T-helper 2 cell treated with Interferon-gamma antibody and Interleukin-4, amounts not matched to agents 5 μg/mL and 100 μg/mL, for 36 hours (primary cell): ENCODE measurements around the gene PFKL.

Source experiments
- DNase-seq: peaks from one replicate; pipeline ENCODE4 v3.0.0; 2021; ENCODE audit warnings: low spot score
- H3K27ac Mint-ChIP-seq: one replicate; pipeline ENCODE4 v1.8.0; 2021; ENCODE audit warnings: mild to moderate bottlenecking, mixed read lengths
- H3K27me3 Mint-ChIP-seq: one replicate; pipeline ENCODE4 v1.8.0; 2021; ENCODE audit warnings: low read depth, mixed read lengths
- H3K36me3 Mint-ChIP-seq: one replicate; pipeline ENCODE4 v1.8.0; 2021; ENCODE audit warnings: low read depth, mixed read lengths
- H3K4me1 Mint-ChIP-seq: one replicate; pipeline ENCODE4 v1.8.0; 2021; ENCODE audit warnings: low read depth, mixed read lengths
- H3K4me3 Mint-ChIP-seq: one replicate; pipeline ENCODE4 v1.8.0; 2022; ENCODE audit warnings: mild to moderate bottlenecking, moderate library complexity, mixed read lengths
- H3K9me3 Mint-ChIP-seq: one replicate; pipeline ENCODE4 v1.8.0; 2021; ENCODE audit warnings: mixed read lengths

PFKL gene

GRCh38 chr21:44299458-44300261 lies at the start of gene PFKL:
Gene PFKL, plus strand, starts transcription at chr21:44300053. Its CDS starts 53 bp downstream, at chr21:44300106.
- H3K4me3 Mint-ChIP-seq = peak within 1 kb of the TSS; percentile 91
- DNase-seq = peak; percentile 78
- peaks cover 42% of the 10 kb centered on the region for H3K4me1 Mint-ChIP-seq
- H3K9me3 Mint-ChIP-seq = no peaks in the 10 kb centered on the region
- peak within 1 kb of the TSS; percentile 92 for H3K27ac Mint-ChIP-seq
- peaks cover 9% of the 10 kb centered on the region for H3K36me3 Mint-ChIP-seq
- H3K27me3 Mint-ChIP-seq = no peaks in the 10 kb centered on the region

GRCh38 chr21:44253832-44254710 lies 45.8 kb upstream of the PFKL start:
- no peak for DNase-seq
- H3K9me3 Mint-ChIP-seq = no peaks in the 10 kb centered on the region
- no peak overlapping the region for H3K4me3 Mint-ChIP-seq
- peaks cover 8% of the 10 kb centered on the region for H3K27me3 Mint-ChIP-seq
- H3K4me1 Mint-ChIP-seq = no peaks in the 10 kb centered on the region
- no peaks in the 10 kb centered on the region for H3K36me3 Mint-ChIP-seq
- H3K27ac Mint-ChIP-seq = no peak overlapping the region

- peaks cover under 1% of the 10 kb centered on the region for H3K4me1 Mint-ChIP-seq
- H3K36me3 Mint-ChIP-seq = no peaks in the 10 kb centered on the region
- H3K4me3 Mint-ChIP-seq = no peak overlapping the region
- no peak overlapping the region for H3K27ac Mint-ChIP-seq
- H3K9me3 Mint-ChIP-seq = no peaks in the 10 kb centered on the region
- no peak for DNase-seq
- peaks cover 12% of the 10 kb centered on the region for H3K27me3 Mint-ChIP-seq
Measured at GRCh38 chr21:44255511-44255981, 44.3 kb upstream of the PFKL start.

- no peak for DNase-seq
- no peak overlapping the region for H3K4me3 Mint-ChIP-seq
- peaks cover 2% of the 10 kb centered on the region for H3K4me1 Mint-ChIP-seq
- H3K27me3 Mint-ChIP-seq = peaks cover 13% of the 10 kb centered on the region
- no peaks in the 10 kb centered on the region for H3K9me3 Mint-ChIP-seq
- no peak overlapping the region for H3K27ac Mint-ChIP-seq
- H3K36me3 Mint-ChIP-seq = no peaks in the 10 kb centered on the region
Measured at GRCh38 chr21:44258056-44258725, 41.7 kb upstream of the PFKL start.

- Mint-ChIP-seq H3K4me1 (peaks cover 2% of the 10 kb centered on the region), H3K27me3 (peaks cover 8% of the 10 kb centered on the region), H3K9me3 (no peaks in the 10 kb centered on the region), H3K27ac (no peak overlapping the region), H3K36me3 (no peaks in the 10 kb centered on the region), H3K4me3 (no peak overlapping the region)
- DNase-seq = no peak
Measured at GRCh38 chr21:44259082-44259705, 40.7 kb upstream of the PFKL start.

GRCh38 chr21:44260066-44260465 lies 39.8 kb upstream of the PFKL start:
- Mint-ChIP-seq H3K27ac (no peak overlapping the region), H3K4me3 (no peak overlapping the region), H3K9me3 (no peaks in the 10 kb centered on the region), H3K27me3 (peaks cover 5% of the 10 kb centered on the region), H3K36me3 (no peaks in the 10 kb centered on the region), H3K4me1 (peaks cover 2% of the 10 kb centered on the region)
- no peak for DNase-seq

GRCh38 chr21:44260791-44261631 lies 38.8 kb upstream of the PFKL start:
- Mint-ChIP-seq H3K27ac (no peak overlapping the region), H3K9me3 (no peaks in the 10 kb centered on the region), H3K4me1 (peaks cover 2% of the 10 kb centered on the region), H3K36me3 (no peaks in the 10 kb centered on the region), H3K27me3 (peaks cover 5% of the 10 kb centered on the region), H3K4me3 (no peak overlapping the region)
- DNase-seq = no peak

- no peaks in the 10 kb centered on the region for H3K36me3 Mint-ChIP-seq
- H3K27me3 Mint-ChIP-seq = peaks cover 5% of the 10 kb centered on the region
- H3K4me1 Mint-ChIP-seq = peaks cover 2% of the 10 kb centered on the region
- H3K27ac Mint-ChIP-seq = no peak within 1 kb of the TSS
- no peak for DNase-seq
- H3K9me3 Mint-ChIP-seq = no peaks in the 10 kb centered on the region
- no peak within 1 kb of the TSS for H3K4me3 Mint-ChIP-seq
Measured at GRCh38 chr21:44261675-44262295, 38.1 kb upstream of the PFKL start, which contains the start of gene DNMT3L. Gene DNMT3L, minus strand, starts transcription at chr21:44261897. Its CDS starts 638 bp downstream, at chr21:44261259.

- Mint-ChIP-seq H3K36me3 (no peaks in the 10 kb centered on the region), H3K4me1 (peaks cover 2% of the 10 kb centered on the region), H3K4me3 (no peak overlapping the region), H3K27ac (no peak overlapping the region), H3K27me3 (peaks cover 5% of the 10 kb centered on the region), H3K9me3 (no peaks in the 10 kb centered on the region)
- DNase-seq = no peak
Measured at GRCh38 chr21:44262338-44263056, 37.4 kb upstream of the PFKL start.

GRCh38 chr21:44263221-44263760 lies 36.6 kb upstream of the PFKL start:
- Mint-ChIP-seq H3K4me1 (peaks cover 2% of the 10 kb centered on the region), H3K27ac (no peak overlapping the region), H3K4me3 (no peak overlapping the region), H3K9me3 (no peaks in the 10 kb centered on the region), H3K27me3 (peaks cover 5% of the 10 kb centered on the region), H3K36me3 (no peaks in the 10 kb centered on the region)
- no peak for DNase-seq

- H3K36me3 Mint-ChIP-seq = no peaks in the 10 kb centered on the region
- no peak overlapping the region for H3K4me3 Mint-ChIP-seq
- DNase-seq = no peak
- no peak overlapping the region for H3K27ac Mint-ChIP-seq
- peaks cover 5% of the 10 kb centered on the region for H3K27me3 Mint-ChIP-seq
- H3K4me1 Mint-ChIP-seq = peaks cover 2% of the 10 kb centered on the region
- H3K9me3 Mint-ChIP-seq = no peaks in the 10 kb centered on the region
Measured at GRCh38 chr21:44263768-44264167, 36.1 kb upstream of the PFKL start.
